Cardiac muscle cell (in vitro differentiated cells and primary cell): ENCODE data around the gene VSIG8. TPM values are rescaled to one million over a fixed set of nuclear protein-coding genes. Genes with fewer than 3 reads are reported as not detected.

Experiments used
- DNase-seq, 2 donors: peaks; one replicate each; pipeline versions ENCODE4 v3.0.0 to v3.0.0-alpha.2; 2010 to 2017; ENCODE audit warnings: low read depth in 1 of 2, low spot score in 1 of 2
- H3K27ac ChIP-seq: fragments of 200-600 bp; sonication (generic); 2 replicates; pipeline ENCODE4 v1.5.1; 2016
- H3K27me3 ChIP-seq: fragments of 200-600 bp; sonication (generic); 2 replicates; pipeline ENCODE4 v1.6.0; 2016; ENCODE audit warnings: control low read depth
- H3K36me3 ChIP-seq: fragments of 200-600 bp; sonication (generic); 2 replicates; pipeline ENCODE4 v1.5.1; 2016; ENCODE audit warnings: control low read depth
- H3K4me1 ChIP-seq: fragments of 200-600 bp; sonication (generic); 2 replicates; pipeline ENCODE4 v1.8.1; 2017; ENCODE audit warnings: low read depth, mild to moderate bottlenecking, mixed run types
- H3K4me3 ChIP-seq: fragments of 200-600 bp; sonication (generic); 2 replicates; pipeline ENCODE4 v1.5.1; 2016; ENCODE audit warnings: mild to moderate bottlenecking
- H3K9me3 ChIP-seq: fragments of 200-600 bp; sonication (generic); 2 replicates; pipeline ENCODE4 v1.5.1; 2017; ENCODE audit warnings: low read depth, mild to moderate bottlenecking, control low read depth
- polyA plus RNA-seq: library from polyadenylated mRNA; unstranded; fragments of >200 nt; fragmentation: Nextera tagmentation; extraction: Ambion mirVana; gene quantifications from 2 replicates; pipeline ENCODE4 v1.2.1, GENCODE V29; 2016
- total RNA-seq: library from RNA; depleted of rRNA; stranded (reverse); fragments of >200 nt; gene quantifications from 2 replicates; pipeline ENCODE4 v1.2.3, GENCODE V29; 2016
- TF ChIP-seq, protein P1 (sequence below): IDR thresholded peaks from 2 replicates; pipeline ENCODE4 v1.5.1; 2012; ENCODE audit warnings: low read depth, mild to moderate bottlenecking, low read length

Gene VSIG8
- total and polyA plus RNA-seq, 2 experiments from 2014 or later: not detected

- Histone ChIP-seq H3K4me1 (no peaks in the 10 kb centered on the region), H3K27ac (no peak overlapping the region), H3K9me3 (no peaks in the 10 kb centered on the region), H3K4me3 (no peak overlapping the region), H3K27me3 (peaks cover 15% of the 10 kb centered on the region), H3K36me3 (no peaks in the 10 kb centered on the region)
- TF ChIP-seq, protein P1, sequence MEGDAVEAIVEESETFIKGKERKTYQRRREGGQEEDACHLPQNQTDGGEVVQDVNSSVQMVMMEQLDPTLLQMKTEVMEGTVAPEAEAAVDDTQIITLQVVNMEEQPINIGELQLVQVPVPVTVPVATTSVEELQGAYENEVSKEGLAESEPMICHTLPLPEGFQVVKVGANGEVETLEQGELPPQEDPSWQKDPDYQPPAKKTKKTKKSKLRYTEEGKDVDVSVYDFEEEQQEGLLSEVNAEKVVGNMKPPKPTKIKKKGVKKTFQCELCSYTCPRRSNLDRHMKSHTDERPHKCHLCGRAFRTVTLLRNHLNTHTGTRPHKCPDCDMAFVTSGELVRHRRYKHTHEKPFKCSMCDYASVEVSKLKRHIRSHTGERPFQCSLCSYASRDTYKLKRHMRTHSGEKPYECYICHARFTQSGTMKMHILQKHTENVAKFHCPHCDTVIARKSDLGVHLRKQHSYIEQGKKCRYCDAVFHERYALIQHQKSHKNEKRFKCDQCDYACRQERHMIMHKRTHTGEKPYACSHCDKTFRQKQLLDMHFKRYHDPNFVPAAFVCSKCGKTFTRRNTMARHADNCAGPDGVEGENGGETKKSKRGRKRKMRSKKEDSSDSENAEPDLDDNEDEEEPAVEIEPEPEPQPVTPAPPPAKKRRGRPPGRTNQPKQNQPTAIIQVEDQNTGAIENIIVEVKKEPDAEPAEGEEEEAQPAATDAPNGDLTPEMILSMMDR: no peak
- DNase-seq: no peak
These were observed 11.2 kb upstream of the VSIG8 start for GRCh38 chr1:159873530-159874143.

- Histone ChIP-seq H3K9me3 (no peaks in the 10 kb centered on the region), H3K4me1 (no peaks in the 10 kb centered on the region), H3K27ac (no peak overlapping the region), H3K27me3 (peaks cover 15% of the 10 kb centered on the region), H3K4me3 (no peak overlapping the region), H3K36me3 (no peaks in the 10 kb centered on the region)
- no peak for DNase-seq
- TF ChIP-seq, protein P1: no peak
These were observed 10.4 kb upstream of the VSIG8 start for GRCh38 chr1:159872891-159873290.

DNA sequence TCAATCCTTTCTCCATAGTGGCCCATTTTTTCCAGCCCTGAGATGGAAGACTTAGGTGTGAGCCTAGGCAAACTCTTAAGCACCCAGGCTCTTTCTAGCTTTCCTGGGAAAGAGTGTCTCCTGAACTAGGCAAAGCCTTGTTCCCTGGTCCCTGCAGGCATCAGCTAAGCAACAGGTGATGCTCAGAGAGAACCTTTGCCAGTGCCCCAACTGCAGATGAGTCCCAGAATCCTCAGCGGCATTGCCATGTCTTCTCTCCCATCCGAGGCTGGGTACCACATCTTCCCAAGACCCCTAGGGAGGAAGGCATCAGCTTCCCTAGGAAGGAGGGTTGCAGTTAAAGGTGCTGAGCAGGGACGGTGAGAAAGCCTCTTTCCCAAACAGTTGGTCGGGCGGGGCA is 8.2 kb upstream of the VSIG8 start:
- no peak overlapping the region for H3K4me3 ChIP-seq
- H3K4me1 ChIP-seq: no peaks in the 10 kb centered on the region
- H3K9me3 ChIP-seq: no peaks in the 10 kb centered on the region
- no peak for DNase-seq
- H3K36me3 ChIP-seq: no peaks in the 10 kb centered on the region
- H3K27me3 ChIP-seq: peaks cover 15% of the 10 kb centered on the region
- TF ChIP-seq, protein P1: no peak
- no peak overlapping the region for H3K27ac ChIP-seq

GRCh38 chr1:159869607-159870006 is 7.2 kb upstream of the VSIG8 start:
- Histone ChIP-seq H3K4me1 (no peaks in the 10 kb centered on the region), H3K4me3 (no peak overlapping the region), H3K27me3 (peaks cover 15% of the 10 kb centered on the region), H3K36me3 (no peaks in the 10 kb centered on the region), H3K27ac (no peak overlapping the region), H3K9me3 (no peaks in the 10 kb centered on the region)
- TF ChIP-seq, protein P1: no peak
- DNase-seq: no peak

DNA sequence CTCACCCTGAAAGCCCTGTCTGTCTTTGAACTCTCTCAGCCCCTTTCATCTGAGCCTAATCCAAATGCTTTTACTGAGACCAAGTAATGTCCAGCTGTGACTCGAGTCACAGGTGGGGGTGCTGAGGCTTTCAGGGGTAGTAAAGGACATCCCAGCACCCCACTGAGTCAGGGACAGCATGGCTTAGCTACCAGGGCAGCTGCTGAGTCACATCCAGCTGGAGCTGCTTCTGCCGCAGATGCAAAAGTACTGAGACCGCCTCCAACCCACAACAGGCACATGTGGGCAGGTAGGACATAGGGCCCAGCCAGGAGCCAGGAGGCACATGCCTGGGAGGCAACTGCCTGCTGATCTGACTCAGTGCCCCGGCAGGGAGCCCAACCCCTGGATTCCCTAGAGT is 6.7 kb upstream of the VSIG8 start:
- DNase-seq: peak in 1 of 2 donors; percentile 32
- TF ChIP-seq, protein P1: no peak

More for the DNA sequence above, 6.7 kb upstream of the VSIG8 start:
- Histone ChIP-seq H3K27me3 (peaks cover 15% of the 10 kb centered on the region), H3K4me3 (no peak overlapping the region), H3K4me1 (no peaks in the 10 kb centered on the region), H3K9me3 (no peaks in the 10 kb centered on the region), H3K27ac (no peak overlapping the region), H3K36me3 (no peaks in the 10 kb centered on the region)
